ENCODE measurements around the gene PCCB.

Gene PCCB

DNA sequence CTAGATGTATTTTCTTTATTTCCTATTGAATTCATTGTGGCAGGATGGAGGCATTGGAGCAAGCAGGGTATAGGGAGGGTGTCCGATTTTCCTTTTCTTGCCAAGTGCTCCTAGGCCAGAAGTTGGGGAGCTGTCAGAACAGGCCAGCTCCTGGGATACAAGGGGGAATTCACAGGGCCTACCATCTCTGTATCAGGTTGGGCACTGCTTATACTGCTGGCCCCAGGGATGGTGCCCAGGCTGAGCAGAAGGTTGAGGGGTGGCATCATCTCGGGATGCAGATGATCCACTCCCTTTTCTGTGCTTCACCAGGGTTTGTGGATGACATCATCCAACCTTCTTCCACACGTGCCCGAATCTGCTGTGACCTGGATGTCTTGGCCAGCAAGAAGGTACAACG is 79.5 kb downstream of the PCCB start:
- ATAC-seq = no peak
- TF ChIP-seq TCF4 (CRISPR knock-in tag; IDR thresholded peaks at IDR 0.05; ENCODE audit: borderline replicate concordance) = no peak
- TF ChIP-seq PPARA (CRISPR knock-in tag; IDR thresholded peaks at IDR 0.05; ENCODE audit: borderline replicate concordance) = no peak
- TF ChIP-seq ISL1 (CRISPR knock-in tag; IDR thresholded peaks at IDR 0.05) = no peak
- TF ChIP-seq ARNTL (CRISPR knock-in tag; IDR thresholded peaks at IDR 0.05; ENCODE audit: borderline replicate concordance, low read depth) = no peak
- no peak for TF ChIP-seq ZFP3 (CRISPR knock-in tag; IDR thresholded peaks at IDR 0.05)
- no peak for TF ChIP-seq RARB (CRISPR knock-in tag; IDR thresholded peaks at IDR 0.05)
- no peak for TF ChIP-seq CSRNP3 (CRISPR knock-in tag; IDR thresholded peaks at IDR 0.05)
- TF ChIP-seq ZNF70 (CRISPR knock-in tag; IDR thresholded peaks at IDR 0.05) = no peak
- TF ChIP-seq OSR1 (CRISPR knock-in tag; IDR thresholded peaks at IDR 0.05) = no peak
- TF ChIP-seq ZNF565 (CRISPR knock-in tag; conservative IDR thresholded peaks at IDR 0.05; ENCODE audit: low read depth) = no peak
- no peak for TF ChIP-seq BACH2 (CRISPR knock-in tag; IDR thresholded peaks at IDR 0.05; ENCODE audit: borderline replicate concordance)
- no peak for TF ChIP-seq TOX (CRISPR knock-in tag; IDR thresholded peaks at IDR 0.05; ENCODE audit: borderline replicate concordance)
- TF ChIP-seq ZC3H10 (CRISPR knock-in tag; IDR thresholded peaks at IDR 0.05) = no peak
- TF ChIP-seq CSDC2 (CRISPR knock-in tag; IDR thresholded peaks at IDR 0.05) = no peak
- no peak for TF ChIP-seq GLIS3 (CRISPR knock-in tag; IDR thresholded peaks at IDR 0.05)
- TF ChIP-seq PATZ1 (CRISPR knock-in tag; IDR thresholded peaks at IDR 0.05; ENCODE audit: borderline replicate concordance) = no peak

- no peak for TF ChIP-seq TCF4 (CRISPR knock-in tag; IDR thresholded peaks at IDR 0.05; ENCODE audit: borderline replicate concordance)
- no peak for TF ChIP-seq ARNTL (CRISPR knock-in tag; IDR thresholded peaks at IDR 0.05; ENCODE audit: borderline replicate concordance, low read depth)
- TF ChIP-seq, protein P1, sequence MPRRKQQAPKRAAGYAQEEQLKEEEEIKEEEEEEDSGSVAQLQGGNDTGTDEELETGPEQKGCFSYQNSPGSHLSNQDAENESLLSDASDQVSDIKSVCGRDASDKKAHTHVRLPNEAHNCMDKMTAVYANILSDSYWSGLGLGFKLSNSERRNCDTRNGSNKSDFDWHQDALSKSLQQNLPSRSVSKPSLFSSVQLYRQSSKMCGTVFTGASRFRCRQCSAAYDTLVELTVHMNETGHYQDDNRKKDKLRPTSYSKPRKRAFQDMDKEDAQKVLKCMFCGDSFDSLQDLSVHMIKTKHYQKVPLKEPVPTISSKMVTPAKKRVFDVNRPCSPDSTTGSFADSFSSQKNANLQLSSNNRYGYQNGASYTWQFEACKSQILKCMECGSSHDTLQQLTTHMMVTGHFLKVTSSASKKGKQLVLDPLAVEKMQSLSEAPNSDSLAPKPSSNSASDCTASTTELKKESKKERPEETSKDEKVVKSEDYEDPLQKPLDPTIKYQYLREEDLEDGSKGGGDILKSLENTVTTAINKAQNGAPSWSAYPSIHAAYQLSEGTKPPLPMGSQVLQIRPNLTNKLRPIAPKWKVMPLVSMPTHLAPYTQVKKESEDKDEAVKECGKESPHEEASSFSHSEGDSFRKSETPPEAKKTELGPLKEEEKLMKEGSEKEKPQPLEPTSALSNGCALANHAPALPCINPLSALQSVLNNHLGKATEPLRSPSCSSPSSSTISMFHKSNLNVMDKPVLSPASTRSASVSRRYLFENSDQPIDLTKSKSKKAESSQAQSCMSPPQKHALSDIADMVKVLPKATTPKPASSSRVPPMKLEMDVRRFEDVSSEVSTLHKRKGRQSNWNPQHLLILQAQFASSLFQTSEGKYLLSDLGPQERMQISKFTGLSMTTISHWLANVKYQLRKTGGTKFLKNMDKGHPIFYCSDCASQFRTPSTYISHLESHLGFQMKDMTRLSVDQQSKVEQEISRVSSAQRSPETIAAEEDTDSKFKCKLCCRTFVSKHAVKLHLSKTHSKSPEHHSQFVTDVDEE (CRISPR knock-in tag; IDR thresholded peaks at IDR 0.05) = no peak
- no peak for TF ChIP-seq OSR1 (CRISPR knock-in tag; IDR thresholded peaks at IDR 0.05)
- no peak for TF ChIP-seq RARB (CRISPR knock-in tag; IDR thresholded peaks at IDR 0.05)
- no peak for TF ChIP-seq CSRNP3 (CRISPR knock-in tag; IDR thresholded peaks at IDR 0.05)
- TF ChIP-seq GLIS3 (CRISPR knock-in tag; IDR thresholded peaks at IDR 0.05) = no peak
- TF ChIP-seq ZNF565 (CRISPR knock-in tag; conservative IDR thresholded peaks at IDR 0.05; ENCODE audit: low read depth) = no peak
- no peak for TF ChIP-seq ZFP30 (CRISPR knock-in tag; IDR thresholded peaks at IDR 0.05)
- TF ChIP-seq BACH2 (CRISPR knock-in tag; IDR thresholded peaks at IDR 0.05; ENCODE audit: borderline replicate concordance) = no peak
- no peak for TF ChIP-seq SNAI2 (CRISPR knock-in tag; IDR thresholded peaks at IDR 0.05)
- no peak for ATAC-seq
Measured at GRCh38 chr3:136330900-136331299, 80.8 kb downstream of the PCCB start.

GRCh38 chr3:136332302-136332701 is 82.2 kb downstream of the PCCB start:
- ATAC-seq = no peak

More at GRCh38 chr3:136332302-136332701, 82.2 kb downstream of the PCCB start:
- TF ChIP-seq ZNF565 (CRISPR knock-in tag; conservative IDR thresholded peaks at IDR 0.05; ENCODE audit: low read depth) = no peak
- no peak for TF ChIP-seq OSR1 (CRISPR knock-in tag; IDR thresholded peaks at IDR 0.05)
- TF ChIP-seq BACH2 (CRISPR knock-in tag; IDR thresholded peaks at IDR 0.05; ENCODE audit: borderline replicate concordance) = no peak
- TF ChIP-seq CSRNP3 (CRISPR knock-in tag; IDR thresholded peaks at IDR 0.05) = no peak
